Panc1 (cell line): ENCODE measurements around the gene MPPED2.

Experiments
- CTCF ChIP-seq: fragments of 450-650 bp; IDR thresholded peaks from 2 replicates; pipeline ENCODE4 v1.5.1; 2017; ENCODE audit warnings: mild to moderate bottlenecking
- POLR2AphosphoS5 ChIP-seq: IDR thresholded peaks from 2 replicates; pipeline ENCODE4 v1.6.1; 2012; ENCODE audit warnings: mild to moderate bottlenecking, low read depth, low read length, moderate library complexity
- SIN3A ChIP-seq: IDR thresholded peaks from 2 replicates; pipeline ENCODE4 v1.6.1; 2012; ENCODE audit warnings: low read depth, mild to moderate bottlenecking, low read length, moderate library complexity, borderline replicate concordance; ENCODE audit not compliant: insufficient read depth
- TCF7L2 ChIP-seq: IDR thresholded peaks from 2 replicates; pipeline ENCODE4 v1.6.1; 2011; ENCODE audit warnings: mild to moderate bottlenecking, low read depth, low read length, inconsistent platforms
- TF ChIP-seq, protein P1 (sequence below), 2 experiments: IDR thresholded peaks; 2 replicates each; pipeline ENCODE4 v1.6.1; 2011 to 2012; ENCODE audit warnings: low read depth in 2 of 2, control low read depth in 1 of 2, low read length in 1 of 2, mild to moderate bottlenecking in 1 of 2, moderate library complexity in 1 of 2; ENCODE audit not compliant: insufficient read depth in 1 of 2

DNA sequence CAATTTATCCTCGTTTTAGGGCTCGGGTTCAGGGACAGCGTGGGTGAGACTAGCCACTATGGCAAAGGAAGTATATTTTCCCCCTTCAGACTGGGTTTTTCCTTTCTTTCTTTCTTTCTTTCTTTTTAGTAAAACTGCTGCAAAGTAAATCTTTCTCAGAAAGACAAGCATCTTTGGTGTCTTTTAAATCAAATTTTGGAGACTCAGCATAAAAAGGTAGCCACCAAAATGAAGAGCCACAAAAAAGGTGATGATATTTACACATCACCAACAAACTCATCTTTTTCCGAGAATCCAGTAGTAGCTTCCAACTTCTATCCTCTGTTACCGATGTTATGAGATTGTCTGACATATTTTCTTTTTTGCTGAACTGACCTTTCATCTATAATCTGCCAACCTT, 88.6 kb downstream of the MPPED2 start:
- TF ChIP-seq CTCF (no peak), TCF7L2 (no peak), POLR2AphosphoS5 (no peak), SIN3A (no peak)
- TF ChIP-seq, protein P1, sequence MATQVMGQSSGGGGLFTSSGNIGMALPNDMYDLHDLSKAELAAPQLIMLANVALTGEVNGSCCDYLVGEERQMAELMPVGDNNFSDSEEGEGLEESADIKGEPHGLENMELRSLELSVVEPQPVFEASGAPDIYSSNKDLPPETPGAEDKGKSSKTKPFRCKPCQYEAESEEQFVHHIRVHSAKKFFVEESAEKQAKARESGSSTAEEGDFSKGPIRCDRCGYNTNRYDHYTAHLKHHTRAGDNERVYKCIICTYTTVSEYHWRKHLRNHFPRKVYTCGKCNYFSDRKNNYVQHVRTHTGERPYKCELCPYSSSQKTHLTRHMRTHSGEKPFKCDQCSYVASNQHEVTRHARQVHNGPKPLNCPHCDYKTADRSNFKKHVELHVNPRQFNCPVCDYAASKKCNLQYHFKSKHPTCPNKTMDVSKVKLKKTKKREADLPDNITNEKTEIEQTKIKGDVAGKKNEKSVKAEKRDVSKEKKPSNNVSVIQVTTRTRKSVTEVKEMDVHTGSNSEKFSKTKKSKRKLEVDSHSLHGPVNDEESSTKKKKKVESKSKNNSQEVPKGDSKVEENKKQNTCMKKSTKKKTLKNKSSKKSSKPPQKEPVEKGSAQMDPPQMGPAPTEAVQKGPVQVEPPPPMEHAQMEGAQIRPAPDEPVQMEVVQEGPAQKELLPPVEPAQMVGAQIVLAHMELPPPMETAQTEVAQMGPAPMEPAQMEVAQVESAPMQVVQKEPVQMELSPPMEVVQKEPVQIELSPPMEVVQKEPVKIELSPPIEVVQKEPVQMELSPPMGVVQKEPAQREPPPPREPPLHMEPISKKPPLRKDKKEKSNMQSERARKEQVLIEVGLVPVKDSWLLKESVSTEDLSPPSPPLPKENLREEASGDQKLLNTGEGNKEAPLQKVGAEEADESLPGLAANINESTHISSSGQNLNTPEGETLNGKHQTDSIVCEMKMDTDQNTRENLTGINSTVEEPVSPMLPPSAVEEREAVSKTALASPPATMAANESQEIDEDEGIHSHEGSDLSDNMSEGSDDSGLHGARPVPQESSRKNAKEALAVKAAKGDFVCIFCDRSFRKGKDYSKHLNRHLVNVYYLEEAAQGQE (IDR thresholded peaks at IDR 0.05; ENCODE audit: insufficient read depth in 1 of 2, low read depth in 2 of 2, low read length in 1 of 2), result no peak
